Measurements from ENCODE around the gene ANKRD11.

DNA sequence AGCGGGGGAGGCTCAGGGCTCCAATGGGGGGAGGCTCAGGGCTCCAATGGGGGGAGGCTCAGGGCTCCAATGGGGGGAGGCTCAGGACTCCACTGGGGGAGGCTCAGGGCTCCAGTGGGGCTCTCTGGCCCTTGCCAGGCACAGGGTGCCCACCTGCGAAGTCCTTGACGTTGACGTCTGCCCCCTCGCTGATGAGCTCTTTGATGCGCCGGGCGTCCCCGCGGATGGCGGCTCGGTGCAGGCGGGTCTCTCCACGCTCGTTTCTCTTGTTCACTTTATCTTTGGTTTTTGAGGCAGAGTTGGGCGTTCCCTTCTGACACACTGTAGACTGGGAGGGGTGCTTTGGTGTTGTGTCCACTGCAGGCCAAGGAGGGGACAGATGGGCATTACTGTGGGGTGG lies 199.9 kb downstream of the ANKRD11 start:
- TF ChIP-seq, protein P1, sequence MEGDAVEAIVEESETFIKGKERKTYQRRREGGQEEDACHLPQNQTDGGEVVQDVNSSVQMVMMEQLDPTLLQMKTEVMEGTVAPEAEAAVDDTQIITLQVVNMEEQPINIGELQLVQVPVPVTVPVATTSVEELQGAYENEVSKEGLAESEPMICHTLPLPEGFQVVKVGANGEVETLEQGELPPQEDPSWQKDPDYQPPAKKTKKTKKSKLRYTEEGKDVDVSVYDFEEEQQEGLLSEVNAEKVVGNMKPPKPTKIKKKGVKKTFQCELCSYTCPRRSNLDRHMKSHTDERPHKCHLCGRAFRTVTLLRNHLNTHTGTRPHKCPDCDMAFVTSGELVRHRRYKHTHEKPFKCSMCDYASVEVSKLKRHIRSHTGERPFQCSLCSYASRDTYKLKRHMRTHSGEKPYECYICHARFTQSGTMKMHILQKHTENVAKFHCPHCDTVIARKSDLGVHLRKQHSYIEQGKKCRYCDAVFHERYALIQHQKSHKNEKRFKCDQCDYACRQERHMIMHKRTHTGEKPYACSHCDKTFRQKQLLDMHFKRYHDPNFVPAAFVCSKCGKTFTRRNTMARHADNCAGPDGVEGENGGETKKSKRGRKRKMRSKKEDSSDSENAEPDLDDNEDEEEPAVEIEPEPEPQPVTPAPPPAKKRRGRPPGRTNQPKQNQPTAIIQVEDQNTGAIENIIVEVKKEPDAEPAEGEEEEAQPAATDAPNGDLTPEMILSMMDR (IDR thresholded peaks at IDR 0.05; ENCODE audit: insufficient read depth, low read length, poor library complexity, severe bottlenecking): no peak
- no peak for TF ChIP-seq EZH2phosphoT487 (conservative IDR thresholded peaks at IDR 0.05; ENCODE audit: low read length)

Measured in SU-DHL-6 (cell line).